ENCODE measurements around the gene MED15.

MED15 gene, protein sequence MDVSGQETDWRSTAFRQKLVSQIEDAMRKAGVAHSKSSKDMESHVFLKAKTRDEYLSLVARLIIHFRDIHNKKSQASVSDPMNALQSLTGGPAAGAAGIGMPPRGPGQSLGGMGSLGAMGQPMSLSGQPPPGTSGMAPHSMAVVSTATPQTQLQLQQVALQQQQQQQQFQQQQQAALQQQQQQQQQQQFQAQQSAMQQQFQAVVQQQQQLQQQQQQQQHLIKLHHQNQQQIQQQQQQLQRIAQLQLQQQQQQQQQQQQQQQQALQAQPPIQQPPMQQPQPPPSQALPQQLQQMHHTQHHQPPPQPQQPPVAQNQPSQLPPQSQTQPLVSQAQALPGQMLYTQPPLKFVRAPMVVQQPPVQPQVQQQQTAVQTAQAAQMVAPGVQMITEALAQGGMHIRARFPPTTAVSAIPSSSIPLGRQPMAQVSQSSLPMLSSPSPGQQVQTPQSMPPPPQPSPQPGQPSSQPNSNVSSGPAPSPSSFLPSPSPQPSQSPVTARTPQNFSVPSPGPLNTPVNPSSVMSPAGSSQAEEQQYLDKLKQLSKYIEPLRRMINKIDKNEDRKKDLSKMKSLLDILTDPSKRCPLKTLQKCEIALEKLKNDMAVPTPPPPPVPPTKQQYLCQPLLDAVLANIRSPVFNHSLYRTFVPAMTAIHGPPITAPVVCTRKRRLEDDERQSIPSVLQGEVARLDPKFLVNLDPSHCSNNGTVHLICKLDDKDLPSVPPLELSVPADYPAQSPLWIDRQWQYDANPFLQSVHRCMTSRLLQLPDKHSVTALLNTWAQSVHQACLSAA

GRCh38 chr22:20507253-20508066, at the start of gene MED15:
Gene MED15 (plus strand): TSS chr22:20507610. CDS start chr22:20507679, 69 bp downstream.
- TF ChIP-seq, protein P1, sequence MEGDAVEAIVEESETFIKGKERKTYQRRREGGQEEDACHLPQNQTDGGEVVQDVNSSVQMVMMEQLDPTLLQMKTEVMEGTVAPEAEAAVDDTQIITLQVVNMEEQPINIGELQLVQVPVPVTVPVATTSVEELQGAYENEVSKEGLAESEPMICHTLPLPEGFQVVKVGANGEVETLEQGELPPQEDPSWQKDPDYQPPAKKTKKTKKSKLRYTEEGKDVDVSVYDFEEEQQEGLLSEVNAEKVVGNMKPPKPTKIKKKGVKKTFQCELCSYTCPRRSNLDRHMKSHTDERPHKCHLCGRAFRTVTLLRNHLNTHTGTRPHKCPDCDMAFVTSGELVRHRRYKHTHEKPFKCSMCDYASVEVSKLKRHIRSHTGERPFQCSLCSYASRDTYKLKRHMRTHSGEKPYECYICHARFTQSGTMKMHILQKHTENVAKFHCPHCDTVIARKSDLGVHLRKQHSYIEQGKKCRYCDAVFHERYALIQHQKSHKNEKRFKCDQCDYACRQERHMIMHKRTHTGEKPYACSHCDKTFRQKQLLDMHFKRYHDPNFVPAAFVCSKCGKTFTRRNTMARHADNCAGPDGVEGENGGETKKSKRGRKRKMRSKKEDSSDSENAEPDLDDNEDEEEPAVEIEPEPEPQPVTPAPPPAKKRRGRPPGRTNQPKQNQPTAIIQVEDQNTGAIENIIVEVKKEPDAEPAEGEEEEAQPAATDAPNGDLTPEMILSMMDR (IDR thresholded peaks at IDR 0.05; ENCODE audit: low read length, missing control alignments) = no peak
- DNase-seq (ENCODE audit: low read depth) = peak; percentile 87
- H3K4me3 ChIP-seq (replicated peaks; ENCODE audit: low read depth, low read length) = peak within 1 kb of the TSS; percentile 96

DNA sequence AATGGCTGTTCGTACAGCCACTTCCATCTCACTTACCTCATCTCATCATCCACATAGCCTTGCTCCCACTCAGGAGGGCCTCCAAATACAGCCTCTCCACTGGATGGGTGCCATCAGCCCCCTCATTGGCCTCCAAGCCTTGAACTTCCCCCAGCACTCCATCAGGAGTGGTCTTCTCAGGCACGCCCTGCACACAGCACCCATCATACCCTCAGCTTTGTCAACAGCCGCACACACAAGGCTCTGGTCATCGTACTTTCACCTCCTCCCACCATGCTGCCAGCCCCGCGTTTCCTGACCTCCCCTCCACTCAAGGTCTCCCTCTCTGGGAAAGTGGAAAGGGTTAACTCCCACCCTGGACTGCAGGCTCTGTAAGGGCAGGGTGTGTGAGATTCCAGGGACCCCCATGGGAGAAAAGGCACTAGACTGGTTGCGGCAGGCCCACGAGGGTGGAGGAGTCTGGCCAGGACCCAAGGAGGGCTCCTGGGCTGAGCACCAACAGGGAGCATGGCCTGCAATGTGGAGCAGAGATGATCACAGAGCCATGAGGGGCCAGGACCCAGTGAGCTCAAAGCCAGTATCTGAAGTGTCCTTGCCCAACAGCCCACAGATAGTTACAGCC, 48.8 kb upstream of the MED15 start:
- no peak for DNase-seq (ENCODE audit: low read depth)
- TF ChIP-seq, protein P1 (IDR thresholded peaks at IDR 0.05; ENCODE audit: low read length, missing control alignments) = no peak
- H3K4me3 ChIP-seq (replicated peaks; ENCODE audit: low read depth, low read length) = no peak overlapping the region

- H3K4me3 ChIP-seq (replicated peaks; ENCODE audit: low read depth, low read length) = no peak overlapping the region
- TF ChIP-seq, protein P1 (IDR thresholded peaks at IDR 0.05; ENCODE audit: low read length, missing control alignments) = no peak
- DNase-seq (ENCODE audit: low read depth) = no peak
Observed at GRCh38 chr22:20459152-20459542, 48.3 kb upstream of the MED15 start.

DNA sequence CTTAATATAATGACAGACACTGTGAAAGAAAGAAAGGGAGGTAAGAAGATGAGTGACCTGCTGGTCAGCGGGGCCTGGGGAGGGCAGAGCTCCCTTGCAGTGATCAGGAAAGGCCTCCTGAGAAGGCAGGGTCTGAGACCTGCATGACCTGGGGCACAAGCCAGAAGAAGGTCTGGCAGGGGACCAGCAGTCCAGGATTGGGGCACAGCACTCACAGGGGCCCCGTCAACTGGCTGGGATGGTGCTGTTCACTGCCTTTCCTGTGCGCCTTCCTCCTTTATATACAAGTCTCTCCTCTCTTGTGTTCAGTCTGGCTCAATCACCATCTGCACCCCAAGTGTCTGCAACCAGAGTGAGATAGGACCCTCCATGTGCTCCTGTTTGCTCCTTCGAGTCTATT, 47.5 kb upstream of the MED15 start:
- TF ChIP-seq, protein P1 (IDR thresholded peaks at IDR 0.05; ENCODE audit: low read length, missing control alignments) = no peak
- H3K4me3 ChIP-seq (replicated peaks; ENCODE audit: low read depth, low read length) = no peak overlapping the region
- no peak for DNase-seq (ENCODE audit: low read depth)

DNA sequence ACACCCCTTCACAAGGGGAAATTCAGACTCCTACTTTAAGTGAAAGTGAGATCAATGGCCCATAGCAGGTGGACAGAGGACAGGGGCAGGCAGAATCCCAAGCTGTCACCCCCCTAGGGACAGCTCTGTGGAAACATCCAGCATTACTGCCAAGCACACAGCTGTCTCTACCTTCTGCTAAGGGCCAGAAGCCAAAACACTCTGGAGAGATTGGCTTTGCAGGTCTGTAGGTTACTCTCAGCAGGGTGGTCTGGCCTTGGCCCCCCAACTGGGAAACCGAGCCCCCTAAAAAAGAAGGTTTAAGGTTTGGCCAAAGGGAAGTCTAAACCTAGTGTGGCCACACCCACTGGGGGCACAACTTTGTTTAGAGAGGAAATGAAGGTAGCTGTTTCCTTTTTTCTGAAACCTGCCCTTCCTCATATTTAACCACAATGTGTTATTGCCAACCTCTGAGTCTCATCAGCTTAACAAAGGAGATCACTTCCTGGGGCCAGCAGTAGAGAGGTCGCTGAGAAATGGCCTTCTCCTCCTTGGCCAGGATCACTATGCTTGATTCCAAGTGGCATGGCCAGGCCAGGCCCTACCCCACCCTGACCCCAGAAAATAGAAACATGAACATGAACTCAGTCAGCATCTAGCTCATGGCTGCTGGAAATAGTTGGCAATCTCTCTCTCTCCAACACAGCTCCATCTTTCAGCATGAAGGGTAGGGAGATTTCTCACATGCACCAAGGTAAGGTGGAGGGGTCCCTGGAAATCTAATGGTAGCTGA, 43.9 kb upstream of the MED15 start:
- H3K4me3 ChIP-seq (replicated peaks; ENCODE audit: low read depth, low read length) = no peak overlapping the region
- no peak for DNase-seq (ENCODE audit: low read depth)
- TF ChIP-seq, protein P1 (IDR thresholded peaks at IDR 0.05; ENCODE audit: low read length, missing control alignments) = no peak
